Upper lobe of left lung (tissue), 4 donors: Measurements from ENCODE around the gene CFAP68.

Experiments used
- EP300 ChIP-seq, 4 donors: sonication (generic); formaldehyde crosslinking; IDR thresholded peaks; one replicate each; pipeline ENCODE4 v1.5.1; 2017; ENCODE audit warnings: antibody characterized with exemption in 4 of 4, control low read depth in 2 of 4
- POLR2A ChIP-seq, 4 donors: fragments of 450-650 bp; IDR thresholded peaks; one replicate each; pipeline ENCODE4 v1.5.1; 2016 to 2017; ENCODE audit warnings: antibody characterized with exemption in 4 of 4, mild to moderate bottlenecking in 2 of 4
- TF ChIP-seq, protein P1 (sequence below), 6 experiments: fragments of 450-650 bp in 4 of 6; fragments of 200-600 bp in 2 of 6; sonication (generic) in 2 of 6; IDR thresholded peaks; one replicate each; pipeline ENCODE4 v1.5.1; 2016 to 2019; ENCODE audit warnings: antibody characterized with exemption in 6 of 6

DNA sequence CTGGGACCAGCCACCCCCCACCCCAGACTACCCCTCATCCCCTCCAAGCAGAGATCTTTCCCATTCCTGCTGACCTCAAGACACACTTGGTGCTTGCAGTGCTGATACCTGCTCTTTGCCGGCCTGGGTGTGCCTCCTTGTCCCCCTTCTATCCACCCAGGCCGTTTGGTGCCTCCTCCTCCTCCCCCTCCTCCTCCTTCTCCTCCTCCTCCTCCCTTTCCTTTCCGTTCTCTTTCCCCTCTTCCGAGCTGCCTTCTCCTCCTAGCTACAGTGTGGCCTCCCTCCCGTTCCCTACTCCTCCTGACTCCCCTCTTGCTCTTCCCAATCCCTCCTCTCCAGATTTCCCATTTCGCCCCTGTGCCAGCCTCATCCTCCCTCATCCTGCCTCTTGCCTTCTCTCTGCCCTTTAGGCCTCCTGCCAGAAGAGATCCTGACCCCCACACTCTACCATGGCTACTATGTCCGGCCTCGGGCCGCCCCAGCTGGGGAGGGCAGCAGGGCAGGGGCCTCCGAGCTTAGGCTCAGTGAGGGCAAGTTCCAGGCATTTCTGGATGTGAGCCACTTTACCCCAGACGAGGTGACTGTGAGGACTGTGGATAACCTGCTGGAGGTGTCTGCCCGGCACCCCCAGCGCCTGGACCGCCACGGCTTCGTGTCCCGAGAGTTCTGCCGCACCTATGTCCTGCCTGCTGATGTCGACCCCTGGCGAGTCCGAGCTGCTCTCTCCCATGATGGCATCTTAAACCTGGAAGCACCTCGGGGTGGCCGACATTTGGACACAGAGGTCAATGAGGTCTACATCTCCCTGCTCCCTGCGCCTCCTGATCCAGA is 33.9 kb downstream of the CFAP68 start:
- TF ChIP-seq, protein P1, sequence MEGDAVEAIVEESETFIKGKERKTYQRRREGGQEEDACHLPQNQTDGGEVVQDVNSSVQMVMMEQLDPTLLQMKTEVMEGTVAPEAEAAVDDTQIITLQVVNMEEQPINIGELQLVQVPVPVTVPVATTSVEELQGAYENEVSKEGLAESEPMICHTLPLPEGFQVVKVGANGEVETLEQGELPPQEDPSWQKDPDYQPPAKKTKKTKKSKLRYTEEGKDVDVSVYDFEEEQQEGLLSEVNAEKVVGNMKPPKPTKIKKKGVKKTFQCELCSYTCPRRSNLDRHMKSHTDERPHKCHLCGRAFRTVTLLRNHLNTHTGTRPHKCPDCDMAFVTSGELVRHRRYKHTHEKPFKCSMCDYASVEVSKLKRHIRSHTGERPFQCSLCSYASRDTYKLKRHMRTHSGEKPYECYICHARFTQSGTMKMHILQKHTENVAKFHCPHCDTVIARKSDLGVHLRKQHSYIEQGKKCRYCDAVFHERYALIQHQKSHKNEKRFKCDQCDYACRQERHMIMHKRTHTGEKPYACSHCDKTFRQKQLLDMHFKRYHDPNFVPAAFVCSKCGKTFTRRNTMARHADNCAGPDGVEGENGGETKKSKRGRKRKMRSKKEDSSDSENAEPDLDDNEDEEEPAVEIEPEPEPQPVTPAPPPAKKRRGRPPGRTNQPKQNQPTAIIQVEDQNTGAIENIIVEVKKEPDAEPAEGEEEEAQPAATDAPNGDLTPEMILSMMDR (IDR thresholded peaks at IDR 0.05), result no peak
- no peak for TF ChIP-seq EP300 (IDR thresholded peaks at IDR 0.05)
- no peak for TF ChIP-seq POLR2A (IDR thresholded peaks at IDR 0.05)
